ENCODE data around the gene ST3GAL3.

ST3GAL3 gene

DNA sequence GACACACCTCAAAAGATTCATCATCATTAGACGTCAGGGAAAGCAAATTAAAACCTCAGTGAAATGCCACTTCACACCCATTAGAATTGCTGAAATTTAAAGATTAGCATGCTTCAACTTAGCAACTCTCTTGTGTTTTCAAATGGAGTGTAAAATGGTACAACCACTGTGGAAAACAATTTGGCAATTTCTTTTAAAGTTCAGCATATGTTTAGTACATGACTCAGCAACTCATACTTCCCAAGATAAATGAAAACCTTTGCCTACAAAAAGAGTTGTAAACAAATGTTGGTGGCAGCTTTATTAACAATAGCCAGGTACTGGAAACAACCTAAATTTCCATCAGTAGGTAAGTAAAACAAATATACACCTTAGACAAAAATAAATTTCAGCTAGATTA is 42.7 kb downstream of the ST3GAL3 start:
- Histone ChIP-seq H3K4me2 (ENCODE audit: low read length, poor library complexity, severe bottlenecking) (no peak overlapping the region), H3K18ac (ENCODE audit: low read depth in 1 of 2, low read length in 2 of 2) (no peak overlapping the region), H3K79me1 (replicated peaks; ENCODE audit: low read length, poor library complexity, severe bottlenecking) (peaks cover 42% of the 10 kb centered on the region), H3K27me3 (ENCODE audit: control insufficient read depth in 1 of 2, insufficient read depth in 1 of 2, low read length in 2 of 2) (no peaks in the 10 kb centered on the region), H3K4me1 (ENCODE audit: control insufficient read depth, insufficient read depth, low read depth, low read length) (no peaks in the 10 kb centered on the region), H2BK120ac (ENCODE audit: low read depth, low read length) (no peak overlapping the region), H2BK12ac (ENCODE audit: low read length in 2 of 2) (no peak overlapping the region), H4K91ac (ENCODE audit: low read length) (no peak overlapping the region), H2AK5ac (ENCODE audit: low read length, severe bottlenecking) (no peak overlapping the region), H3K27ac (ENCODE audit: low read length, poor library complexity, severe bottlenecking) (no peak overlapping the region), H3K23ac (ENCODE audit: low read length in 2 of 2) (no peak overlapping the region), H3K36me3 (ENCODE audit: control insufficient read depth in 1 of 2, insufficient read depth in 2 of 2, low read depth in 1 of 2, low read length in 2 of 2) (peaks cover 8 to 26% of the 10 kb centered on the region in 2 experiments), H3K4ac (ENCODE audit: low read depth in 1 of 2, low read length in 2 of 2) (no peak overlapping the region), H3K9ac (ENCODE audit: low read length) (no peak overlapping the region), H2BK5ac (ENCODE audit: low read depth, low read length, poor library complexity, severe bottlenecking) (no peak overlapping the region), H3K4me3 (ENCODE audit: insufficient read depth in 1 of 2, low read depth in 1 of 2, low read length in 2 of 2) (no peak overlapping the region), H3K9me3 (ENCODE audit: control insufficient read depth, low read length) (no peaks in the 10 kb centered on the region), H2AFZ (ENCODE audit: low read depth, low read length) (no peak overlapping the region), H2BK15ac (ENCODE audit: low read depth, poor library complexity, severe bottlenecking) (no peak overlapping the region), H3K14ac (ENCODE audit: low read length in 2 of 2) (no peak overlapping the region), H4K8ac (ENCODE audit: low read length) (no peak overlapping the region)
- 100% methylated on average over 1 of the region's 1 CpG for WGBS
- DNase-seq: no peak

DNA sequence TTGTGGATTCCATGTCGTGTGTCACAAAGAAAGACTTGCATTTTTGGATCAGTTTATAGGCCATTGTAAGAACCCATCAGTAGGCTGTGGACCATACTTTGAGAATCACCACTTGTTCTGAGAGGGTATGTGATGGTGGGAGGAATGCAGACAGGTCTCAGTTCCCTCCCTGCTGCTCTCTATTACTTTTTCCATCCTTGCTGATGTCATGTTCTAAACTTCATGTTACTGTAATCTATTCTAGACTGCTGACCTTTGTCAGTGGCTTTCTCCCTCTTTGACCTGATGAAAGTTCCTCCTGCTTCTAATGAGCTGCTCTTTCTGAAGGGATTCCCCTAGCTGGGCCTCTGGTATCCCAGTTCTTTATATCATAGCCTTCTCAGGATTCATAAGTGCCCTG is 46.1 kb downstream of the ST3GAL3 start:
- Histone ChIP-seq H3K9ac (ENCODE audit: low read length) (no peak overlapping the region), H3K27ac (ENCODE audit: low read length, poor library complexity, severe bottlenecking) (no peak overlapping the region), H3K27me3 (ENCODE audit: control insufficient read depth in 1 of 2, insufficient read depth in 1 of 2, low read length in 2 of 2) (no peaks in the 10 kb centered on the region), H3K9me3 (ENCODE audit: control insufficient read depth, low read length) (no peaks in the 10 kb centered on the region), H3K4me3 (ENCODE audit: insufficient read depth in 1 of 2, low read depth in 1 of 2, low read length in 2 of 2) (no peak overlapping the region), H4K91ac (ENCODE audit: low read length) (no peak overlapping the region), H3K79me1 (replicated peaks; ENCODE audit: low read length, poor library complexity, severe bottlenecking) (peaks cover 30% of the 10 kb centered on the region), H3K14ac (ENCODE audit: low read length in 2 of 2) (peak overlapping the region in 1 of 2 experiments; percentile 20), H3K4ac (ENCODE audit: low read depth in 1 of 2, low read length in 2 of 2) (no peak overlapping the region), H2BK5ac (ENCODE audit: low read depth, low read length, poor library complexity, severe bottlenecking) (no peak overlapping the region), H2BK120ac (ENCODE audit: low read depth, low read length) (no peak overlapping the region), H2AFZ (ENCODE audit: low read depth, low read length) (no peak overlapping the region), H2BK12ac (ENCODE audit: low read length in 2 of 2) (no peak overlapping the region), H3K4me2 (ENCODE audit: low read length, poor library complexity, severe bottlenecking) (no peak overlapping the region), H3K36me3 (ENCODE audit: control insufficient read depth in 1 of 2, insufficient read depth in 2 of 2, low read depth in 1 of 2, low read length in 2 of 2) (peaks cover 0 to 26% of the 10 kb centered on the region in 2 experiments), H2AK5ac (ENCODE audit: low read length, severe bottlenecking) (no peak overlapping the region), H4K8ac (ENCODE audit: low read length) (no peak overlapping the region), H3K23ac (ENCODE audit: low read length in 2 of 2) (no peak overlapping the region), H3K4me1 (ENCODE audit: control insufficient read depth, insufficient read depth, low read depth, low read length) (no peaks in the 10 kb centered on the region), H2BK15ac (ENCODE audit: low read depth, poor library complexity, severe bottlenecking) (no peak overlapping the region), H3K18ac (ENCODE audit: low read depth in 1 of 2, low read length in 2 of 2) (no peak overlapping the region)
- no peak for DNase-seq
- 85% methylated on average over 1 of the region's 1 CpG for WGBS

DNA sequence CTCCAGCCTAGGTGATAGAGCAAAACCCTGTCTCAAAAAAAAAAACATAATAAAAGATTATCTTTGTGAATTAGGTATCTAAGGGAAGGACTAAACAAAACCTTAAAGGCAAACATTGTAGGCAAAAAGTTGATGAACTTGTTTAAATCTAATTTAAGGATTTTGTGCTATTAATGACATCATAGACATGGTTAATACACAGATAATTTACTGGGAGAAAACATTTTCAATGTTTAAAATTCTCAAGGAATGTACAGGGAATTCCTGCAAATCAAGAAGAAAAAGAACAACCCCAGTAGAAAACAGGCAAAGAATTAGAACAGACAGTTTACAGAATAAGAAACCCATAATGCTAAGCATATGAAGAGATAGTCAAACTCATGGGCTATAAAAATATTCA is 47.6 kb downstream of the ST3GAL3 start:
- Histone ChIP-seq H2BK5ac (ENCODE audit: low read depth, low read length, poor library complexity, severe bottlenecking) (no peak overlapping the region), H2AFZ (ENCODE audit: low read depth, low read length) (no peak overlapping the region), H4K8ac (ENCODE audit: low read length) (no peak overlapping the region), H2BK12ac (ENCODE audit: low read length in 2 of 2) (no peak overlapping the region), H3K4me3 (ENCODE audit: insufficient read depth in 1 of 2, low read depth in 1 of 2, low read length in 2 of 2) (no peak overlapping the region), H3K4ac (ENCODE audit: low read depth in 1 of 2, low read length in 2 of 2) (no peak overlapping the region), H3K9me3 (ENCODE audit: control insufficient read depth, low read length) (no peaks in the 10 kb centered on the region), H3K27me3 (ENCODE audit: control insufficient read depth in 1 of 2, insufficient read depth in 1 of 2, low read length in 2 of 2) (no peaks in the 10 kb centered on the region), H2BK15ac (ENCODE audit: low read depth, poor library complexity, severe bottlenecking) (no peak overlapping the region), H3K4me1 (ENCODE audit: control insufficient read depth, insufficient read depth, low read depth, low read length) (no peaks in the 10 kb centered on the region), H3K18ac (ENCODE audit: low read depth in 1 of 2, low read length in 2 of 2) (no peak overlapping the region), H2BK120ac (ENCODE audit: low read depth, low read length) (no peak overlapping the region), H3K79me1 (replicated peaks; ENCODE audit: low read length, poor library complexity, severe bottlenecking) (peaks cover 34% of the 10 kb centered on the region), H3K4me2 (ENCODE audit: low read length, poor library complexity, severe bottlenecking) (no peak overlapping the region), H3K14ac (ENCODE audit: low read length in 2 of 2) (no peak overlapping the region), H4K91ac (ENCODE audit: low read length) (no peak overlapping the region), H3K36me3 (ENCODE audit: control insufficient read depth in 1 of 2, insufficient read depth in 2 of 2, low read depth in 1 of 2, low read length in 2 of 2) (peaks cover 0 to 19% of the 10 kb centered on the region in 2 experiments), H3K27ac (ENCODE audit: low read length, poor library complexity, severe bottlenecking) (no peak overlapping the region), H3K23ac (ENCODE audit: low read length in 2 of 2) (no peak overlapping the region), H2AK5ac (ENCODE audit: low read length, severe bottlenecking) (no peak overlapping the region), H3K9ac (ENCODE audit: low read length) (no peak overlapping the region)
- DNase-seq: no peak

- Histone ChIP-seq H2AFZ (ENCODE audit: low read depth, low read length) (no peak overlapping the region), H3K79me1 (replicated peaks; ENCODE audit: low read length, poor library complexity, severe bottlenecking) (peaks cover 28% of the 10 kb centered on the region), H2BK12ac (ENCODE audit: low read length in 2 of 2) (no peak overlapping the region), H2AK5ac (ENCODE audit: low read length, severe bottlenecking) (no peak overlapping the region), H3K36me3 (ENCODE audit: control insufficient read depth in 1 of 2, insufficient read depth in 2 of 2, low read depth in 1 of 2, low read length in 2 of 2) (peaks cover 0 to 12% of the 10 kb centered on the region in 2 experiments), H3K14ac (ENCODE audit: low read length in 2 of 2) (no peak overlapping the region), H3K9me3 (ENCODE audit: control insufficient read depth, low read length) (no peaks in the 10 kb centered on the region), H3K27me3 (ENCODE audit: control insufficient read depth in 1 of 2, insufficient read depth in 1 of 2, low read length in 2 of 2) (no peaks in the 10 kb centered on the region), H3K4me2 (ENCODE audit: low read length, poor library complexity, severe bottlenecking) (no peak overlapping the region), H2BK15ac (ENCODE audit: low read depth, poor library complexity, severe bottlenecking) (no peak overlapping the region), H4K8ac (ENCODE audit: low read length) (no peak overlapping the region), H3K9ac (ENCODE audit: low read length) (no peak overlapping the region), H2BK120ac (ENCODE audit: low read depth, low read length) (no peak overlapping the region), H3K18ac (ENCODE audit: low read depth in 1 of 2, low read length in 2 of 2) (no peak overlapping the region), H4K91ac (ENCODE audit: low read length) (no peak overlapping the region), H3K4me1 (ENCODE audit: control insufficient read depth, insufficient read depth, low read depth, low read length) (no peaks in the 10 kb centered on the region), H2BK5ac (ENCODE audit: low read depth, low read length, poor library complexity, severe bottlenecking) (no peak overlapping the region), H3K4me3 (ENCODE audit: insufficient read depth in 1 of 2, low read depth in 1 of 2, low read length in 2 of 2) (no peak overlapping the region), H3K23ac (ENCODE audit: low read length in 2 of 2) (no peak overlapping the region), H3K4ac (ENCODE audit: low read depth in 1 of 2, low read length in 2 of 2) (no peak overlapping the region), H3K27ac (ENCODE audit: low read length, poor library complexity, severe bottlenecking) (no peak overlapping the region)
- DNase-seq: no peak
- 93% methylated on average over 1 of the region's 2 CpGs for WGBS
Observed at GRCh38 chr1:43757343-43758053, 50.2 kb downstream of the ST3GAL3 start.

All from mesenchymal stem cell (in vitro differentiated cells and primary cell).